ENCODE measurements around the gene IRF2.
A peak's percentile ranks its signal among the peaks of the same experiment; 100 is the strongest.

Gene IRF2

DNA sequence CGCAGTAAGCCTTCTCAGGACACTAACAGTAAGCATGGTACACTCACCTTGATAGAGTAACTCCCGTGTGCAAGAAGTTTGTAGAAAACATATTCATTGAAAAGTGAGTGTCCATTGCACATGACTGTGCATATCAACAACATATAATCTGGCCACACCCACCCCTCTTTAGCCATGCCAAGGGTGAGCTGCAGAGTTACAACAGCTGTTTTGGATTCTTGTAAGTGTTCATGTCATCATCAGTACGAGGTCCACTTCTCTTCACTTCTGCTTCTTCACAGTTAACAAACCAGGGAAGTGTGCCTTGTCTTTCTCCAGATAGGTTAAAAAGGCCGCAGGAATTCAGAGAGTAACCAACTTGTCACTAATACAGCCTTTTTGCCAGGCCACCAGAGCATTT lies 116.6 kb downstream of the IRF2 start:
- Histone ChIP-seq H3K27me3 (replicated peaks; ENCODE audit: control insufficient read depth, insufficient read depth, low read length) (no peaks in the 10 kb centered on the region), H3K36me3 (ENCODE audit: control insufficient read depth, insufficient read depth, low read length) (no peaks in the 10 kb centered on the region), H3K4me3 (replicated peaks; ENCODE audit: low read depth, low read length) (no peak overlapping the region)
- TF ChIP-seq, protein P1, sequence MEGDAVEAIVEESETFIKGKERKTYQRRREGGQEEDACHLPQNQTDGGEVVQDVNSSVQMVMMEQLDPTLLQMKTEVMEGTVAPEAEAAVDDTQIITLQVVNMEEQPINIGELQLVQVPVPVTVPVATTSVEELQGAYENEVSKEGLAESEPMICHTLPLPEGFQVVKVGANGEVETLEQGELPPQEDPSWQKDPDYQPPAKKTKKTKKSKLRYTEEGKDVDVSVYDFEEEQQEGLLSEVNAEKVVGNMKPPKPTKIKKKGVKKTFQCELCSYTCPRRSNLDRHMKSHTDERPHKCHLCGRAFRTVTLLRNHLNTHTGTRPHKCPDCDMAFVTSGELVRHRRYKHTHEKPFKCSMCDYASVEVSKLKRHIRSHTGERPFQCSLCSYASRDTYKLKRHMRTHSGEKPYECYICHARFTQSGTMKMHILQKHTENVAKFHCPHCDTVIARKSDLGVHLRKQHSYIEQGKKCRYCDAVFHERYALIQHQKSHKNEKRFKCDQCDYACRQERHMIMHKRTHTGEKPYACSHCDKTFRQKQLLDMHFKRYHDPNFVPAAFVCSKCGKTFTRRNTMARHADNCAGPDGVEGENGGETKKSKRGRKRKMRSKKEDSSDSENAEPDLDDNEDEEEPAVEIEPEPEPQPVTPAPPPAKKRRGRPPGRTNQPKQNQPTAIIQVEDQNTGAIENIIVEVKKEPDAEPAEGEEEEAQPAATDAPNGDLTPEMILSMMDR (IDR thresholded peaks at IDR 0.05; ENCODE audit: insufficient read depth, low read length, poor library complexity, severe bottlenecking), result no peak
- DNase-seq (ENCODE audit: extremely low read depth, insufficient read length), result no peak

GRCh38 chr4:184357165-184357564 lies 117.2 kb downstream of the IRF2 start:
- Histone ChIP-seq H3K4me3 (replicated peaks; ENCODE audit: low read depth, low read length) (no peak overlapping the region), H3K27me3 (replicated peaks; ENCODE audit: control insufficient read depth, insufficient read depth, low read length) (no peaks in the 10 kb centered on the region), H3K36me3 (ENCODE audit: control insufficient read depth, insufficient read depth, low read length) (no peaks in the 10 kb centered on the region)
- no peak for DNase-seq (ENCODE audit: extremely low read depth, insufficient read length)
- TF ChIP-seq, protein P1 (IDR thresholded peaks at IDR 0.05; ENCODE audit: insufficient read depth, low read length, poor library complexity, severe bottlenecking), result no peak

DNA sequence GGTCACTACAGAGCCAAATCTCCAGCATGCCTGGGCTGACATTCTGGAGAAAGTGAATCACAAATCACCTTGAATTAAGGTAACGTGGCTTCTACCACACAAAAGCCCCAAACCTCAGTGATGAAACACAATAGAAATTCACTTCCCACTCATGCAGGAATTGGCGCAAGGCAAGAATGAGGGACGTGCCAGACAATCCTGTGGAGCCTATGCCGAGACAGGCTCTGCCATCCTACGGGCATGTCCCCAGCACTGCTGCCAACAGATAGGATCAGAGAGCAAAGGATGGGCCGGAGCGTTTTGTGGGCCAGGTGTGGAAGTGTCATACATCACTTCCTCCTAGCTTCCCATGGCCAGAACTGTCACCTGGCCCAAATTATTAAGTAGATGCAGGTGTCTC lies 118.0 kb downstream of the IRF2 start:
- no peak overlapping the region for H3K4me3 ChIP-seq (replicated peaks; ENCODE audit: low read depth, low read length)
- TF ChIP-seq, protein P1 (IDR thresholded peaks at IDR 0.05; ENCODE audit: insufficient read depth, low read length, poor library complexity, severe bottlenecking), result no peak
- DNase-seq (ENCODE audit: extremely low read depth, insufficient read length), result no peak
- H3K27me3 ChIP-seq (replicated peaks; ENCODE audit: control insufficient read depth, insufficient read depth, low read length), result no peaks in the 10 kb centered on the region
- no peaks in the 10 kb centered on the region for H3K36me3 ChIP-seq (ENCODE audit: control insufficient read depth, insufficient read depth, low read length)

GRCh38 chr4:184355857-184356256 lies 118.5 kb downstream of the IRF2 start:
- DNase-seq (ENCODE audit: extremely low read depth, insufficient read length), result no peak
- Histone ChIP-seq H3K4me3 (replicated peaks; ENCODE audit: low read depth, low read length) (no peak overlapping the region), H3K36me3 (ENCODE audit: control insufficient read depth, insufficient read depth, low read length) (no peaks in the 10 kb centered on the region), H3K27me3 (replicated peaks; ENCODE audit: control insufficient read depth, insufficient read depth, low read length) (no peaks in the 10 kb centered on the region)
- TF ChIP-seq, protein P1 (IDR thresholded peaks at IDR 0.05; ENCODE audit: insufficient read depth, low read length, poor library complexity, severe bottlenecking), result no peak

DNA sequence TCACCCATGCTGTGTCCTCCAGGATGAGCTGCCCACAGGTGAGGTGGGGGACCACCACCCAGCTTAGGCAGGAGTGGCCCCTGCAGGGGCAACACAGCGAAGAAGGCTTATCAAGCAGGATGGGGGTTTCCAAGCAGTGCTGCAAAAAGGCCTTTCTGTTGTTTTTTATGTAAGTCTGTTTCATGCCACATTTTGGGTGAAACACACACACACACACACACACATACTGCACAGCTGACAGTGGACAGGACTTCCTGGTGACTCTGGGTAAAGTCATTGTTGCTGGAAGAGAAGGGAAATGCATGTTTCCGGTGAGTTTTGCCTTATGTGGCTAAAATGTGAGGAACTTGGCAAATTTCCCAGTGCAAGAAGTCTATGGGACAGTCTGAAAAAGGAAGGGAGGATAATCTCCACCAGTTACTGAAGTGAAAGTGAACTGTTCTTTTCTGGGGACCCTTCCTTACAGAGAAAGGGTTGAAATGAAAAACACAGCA lies 119.2 kb downstream of the IRF2 start:
- Histone ChIP-seq H3K4me3 (replicated peaks; ENCODE audit: low read depth, low read length) (no peak overlapping the region), H3K36me3 (ENCODE audit: control insufficient read depth, insufficient read depth, low read length) (peaks cover 2% of the 10 kb centered on the region; the same call in 1 of the 2 replicates)
- TF ChIP-seq, protein P1 (IDR thresholded peaks at IDR 0.05; ENCODE audit: insufficient read depth, low read length, poor library complexity, severe bottlenecking), result no peak

GRCh38 chr4:184352891-184353290 lies 121.5 kb downstream of the IRF2 start:
- DNase-seq (ENCODE audit: extremely low read depth, insufficient read length), result no peak
- TF ChIP-seq, protein P1 (IDR thresholded peaks at IDR 0.05; ENCODE audit: insufficient read depth, low read length, poor library complexity, severe bottlenecking), result no peak
- Histone ChIP-seq H3K27me3 (replicated peaks; ENCODE audit: control insufficient read depth, insufficient read depth, low read length) (no peaks in the 10 kb centered on the region), H3K36me3 (ENCODE audit: control insufficient read depth, insufficient read depth, low read length) (peaks cover 4% of the 10 kb centered on the region), H3K4me3 (replicated peaks; ENCODE audit: low read depth, low read length) (peak overlapping the region; percentile 62)

More for the DNA sequence above, 119.2 kb downstream of the IRF2 start:
- H3K27me3 ChIP-seq (replicated peaks; ENCODE audit: control insufficient read depth, insufficient read depth, low read length), result no peaks in the 10 kb centered on the region
- peak; percentile 70 for DNase-seq (ENCODE audit: extremely low read depth, insufficient read length)

Measured in GM06990 (cell line).